Measurements from ENCODE around the gene BTN3A1. TPM values are rescaled to one million over a fixed set of nuclear protein-coding genes. Genes with fewer than 3 reads are reported as not detected.

BTN3A1 gene
- polyA plus RNA-seq, 1 donor from 2014 or later: 38.2 TPM

DNA sequence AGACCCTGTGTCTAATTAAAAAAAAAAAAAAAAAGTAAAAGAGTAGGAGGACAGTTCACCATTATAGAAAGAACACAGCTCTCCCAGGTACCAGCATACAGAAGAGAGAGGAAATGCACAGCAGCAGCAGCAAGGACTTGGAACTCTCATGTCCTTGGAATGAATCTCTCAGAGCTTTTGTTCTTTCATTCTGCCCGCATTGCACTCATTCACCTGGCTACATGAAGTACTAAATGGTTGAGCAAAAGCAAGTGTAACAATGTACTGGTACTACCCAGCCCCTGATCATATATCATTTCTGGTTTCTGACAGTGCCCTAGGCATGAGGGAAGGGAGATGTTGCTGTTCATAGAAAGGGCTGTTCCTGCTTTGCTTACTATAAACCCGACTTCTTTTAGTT lies 26.1 kb downstream of the BTN3A1 start:
- Histone ChIP-seq H3K4me2 (ENCODE audit: low read length) (no peak overlapping the region), H2AFZ (ENCODE audit: low read depth, low read length) (no peak overlapping the region), H3K4me3 (ENCODE audit: low read length) (no peak overlapping the region), H3K9me2 (ENCODE audit: insufficient read depth, low read length) (no peaks in the 10 kb centered on the region), H3F3A (ENCODE audit: insufficient read depth, low read length, poor library complexity, severe bottlenecking) (no peaks in the 10 kb centered on the region), H3K79me2 (replicated peaks; ENCODE audit: insufficient read depth, low read length) (no peaks in the 10 kb centered on the region), H3K36me3 (ENCODE audit: insufficient read depth, low read length) (no peaks in the 10 kb centered on the region), H3K9me3 (ENCODE audit: low read length) (no peaks in the 10 kb centered on the region), H4K20me1 (ENCODE audit: insufficient read depth) (no peaks in the 10 kb centered on the region), H3K9ac (ENCODE audit: low read length) (no peak overlapping the region), H3K27me3 (ENCODE audit: insufficient read depth, low read depth, low read length) (no peaks in the 10 kb centered on the region), H3K27ac (ENCODE audit: low read length) (no peak overlapping the region)
- TF ChIP-seq EZH2 (IDR thresholded peaks at IDR 0.05; ENCODE audit: borderline replicate concordance, insufficient read depth, low read length, poor library complexity, severe bottlenecking) (no peak), POLR2AphosphoS5 (IDR thresholded peaks at IDR 0.05) (no peak), EP300 (conservative IDR thresholded peaks at IDR 0.05; ENCODE audit: poor library complexity, severe bottlenecking) (no peak), MXI1 (conservative IDR thresholded peaks at IDR 0.05; ENCODE audit: poor library complexity, severe bottlenecking) (no peak), SMC3 (conservative IDR thresholded peaks at IDR 0.05; ENCODE audit: poor library complexity) (no peak), REST (IDR thresholded peaks at IDR 0.05; ENCODE audit: borderline replicate concordance) (no peak), RAD21 (conservative IDR thresholded peaks at IDR 0.05) (no peak), TAF1 (IDR thresholded peaks at IDR 0.05; ENCODE audit: low read depth) (no peak)
- TF ChIP-seq, protein P1, sequence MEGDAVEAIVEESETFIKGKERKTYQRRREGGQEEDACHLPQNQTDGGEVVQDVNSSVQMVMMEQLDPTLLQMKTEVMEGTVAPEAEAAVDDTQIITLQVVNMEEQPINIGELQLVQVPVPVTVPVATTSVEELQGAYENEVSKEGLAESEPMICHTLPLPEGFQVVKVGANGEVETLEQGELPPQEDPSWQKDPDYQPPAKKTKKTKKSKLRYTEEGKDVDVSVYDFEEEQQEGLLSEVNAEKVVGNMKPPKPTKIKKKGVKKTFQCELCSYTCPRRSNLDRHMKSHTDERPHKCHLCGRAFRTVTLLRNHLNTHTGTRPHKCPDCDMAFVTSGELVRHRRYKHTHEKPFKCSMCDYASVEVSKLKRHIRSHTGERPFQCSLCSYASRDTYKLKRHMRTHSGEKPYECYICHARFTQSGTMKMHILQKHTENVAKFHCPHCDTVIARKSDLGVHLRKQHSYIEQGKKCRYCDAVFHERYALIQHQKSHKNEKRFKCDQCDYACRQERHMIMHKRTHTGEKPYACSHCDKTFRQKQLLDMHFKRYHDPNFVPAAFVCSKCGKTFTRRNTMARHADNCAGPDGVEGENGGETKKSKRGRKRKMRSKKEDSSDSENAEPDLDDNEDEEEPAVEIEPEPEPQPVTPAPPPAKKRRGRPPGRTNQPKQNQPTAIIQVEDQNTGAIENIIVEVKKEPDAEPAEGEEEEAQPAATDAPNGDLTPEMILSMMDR (IDR thresholded peaks at IDR 0.05; ENCODE audit: poor library complexity, severe bottlenecking): no peak

GRCh38 chr6:26430787-26431186 lies 28.7 kb downstream of the BTN3A1 start:
- Histone ChIP-seq H3K4me3 (ENCODE audit: low read length) (no peak overlapping the region), H3K9me2 (ENCODE audit: insufficient read depth, low read length) (no peaks in the 10 kb centered on the region), H3K79me2 (replicated peaks; ENCODE audit: insufficient read depth, low read length) (no peaks in the 10 kb centered on the region), H3K9ac (ENCODE audit: low read length) (no peak overlapping the region), H3F3A (ENCODE audit: insufficient read depth, low read length, poor library complexity, severe bottlenecking) (no peaks in the 10 kb centered on the region), H3K27me3 (ENCODE audit: insufficient read depth, low read depth, low read length) (no peaks in the 10 kb centered on the region), H4K20me1 (ENCODE audit: insufficient read depth) (no peaks in the 10 kb centered on the region), H3K36me3 (ENCODE audit: insufficient read depth, low read length) (no peaks in the 10 kb centered on the region), H2AFZ (ENCODE audit: low read depth, low read length) (no peak overlapping the region), H3K27ac (ENCODE audit: low read length) (no peak overlapping the region), H3K9me3 (ENCODE audit: low read length) (no peaks in the 10 kb centered on the region), H3K4me2 (ENCODE audit: low read length) (no peak overlapping the region)
- TF ChIP-seq MXI1 (conservative IDR thresholded peaks at IDR 0.05; ENCODE audit: poor library complexity, severe bottlenecking) (no peak), EZH2 (IDR thresholded peaks at IDR 0.05; ENCODE audit: borderline replicate concordance, insufficient read depth, low read length, poor library complexity, severe bottlenecking) (no peak), REST (IDR thresholded peaks at IDR 0.05; ENCODE audit: borderline replicate concordance) (no peak), POLR2AphosphoS5 (IDR thresholded peaks at IDR 0.05) (no peak), TAF1 (IDR thresholded peaks at IDR 0.05; ENCODE audit: low read depth) (no peak), RAD21 (conservative IDR thresholded peaks at IDR 0.05) (no peak), SMC3 (conservative IDR thresholded peaks at IDR 0.05; ENCODE audit: poor library complexity) (no peak), EP300 (conservative IDR thresholded peaks at IDR 0.05; ENCODE audit: poor library complexity, severe bottlenecking) (no peak)
- TF ChIP-seq, protein P1 (IDR thresholded peaks at IDR 0.05; ENCODE audit: poor library complexity, severe bottlenecking): no peak

All from neural cell (in vitro differentiated cells).